Measurements from ENCODE around the gene LRIT1.

Gene LRIT1

DNA sequence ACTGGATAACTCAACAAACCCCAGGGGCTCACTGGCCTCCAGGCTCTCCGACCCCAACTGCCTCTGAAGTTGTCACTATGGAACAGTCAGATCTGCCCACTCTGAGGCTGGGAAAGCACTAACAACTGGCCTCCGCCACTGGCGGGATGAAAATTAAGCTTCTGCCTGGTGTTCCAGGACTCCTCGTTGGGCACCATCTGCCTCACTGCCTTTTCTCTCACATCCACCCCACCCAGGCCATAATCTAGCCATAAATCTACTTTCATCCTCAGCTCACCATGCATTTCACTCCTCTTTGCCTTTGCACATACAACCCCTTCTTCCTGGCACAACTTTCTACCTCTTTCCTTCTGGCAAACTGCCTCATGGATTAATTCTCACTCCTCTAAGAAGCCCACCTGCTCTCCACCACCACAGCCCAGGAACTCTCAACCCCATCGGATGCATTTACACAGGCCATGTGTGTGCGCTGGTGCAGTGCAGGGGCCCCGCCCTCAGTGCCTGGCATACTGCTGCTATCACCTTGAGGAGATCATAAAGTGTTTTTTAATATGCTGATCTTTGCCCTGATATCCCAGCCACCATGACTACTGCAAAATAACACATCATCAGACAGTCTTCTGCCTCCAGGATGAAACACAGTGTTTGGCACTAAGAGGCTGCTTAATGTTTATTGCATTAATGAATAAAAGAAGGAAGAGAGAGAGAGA lies 43.0 kb downstream of the LRIT1 start:
- Mint-ChIP-seq H3K4me3 (no peak overlapping the region), H3K4me1 (peaks cover 4 to 5% of the 10 kb centered on the region in 2 donors), H3K27ac (no peak overlapping the region), H3K36me3 (no peaks in the 10 kb centered on the region), H3K9me3 (no peaks in the 10 kb centered on the region), H3K27me3 (peaks cover 43 to 52% of the 10 kb centered on the region in 2 donors)
- ATAC-seq (replicated peaks) (no peak), DNase-seq (no peak)

DNA sequence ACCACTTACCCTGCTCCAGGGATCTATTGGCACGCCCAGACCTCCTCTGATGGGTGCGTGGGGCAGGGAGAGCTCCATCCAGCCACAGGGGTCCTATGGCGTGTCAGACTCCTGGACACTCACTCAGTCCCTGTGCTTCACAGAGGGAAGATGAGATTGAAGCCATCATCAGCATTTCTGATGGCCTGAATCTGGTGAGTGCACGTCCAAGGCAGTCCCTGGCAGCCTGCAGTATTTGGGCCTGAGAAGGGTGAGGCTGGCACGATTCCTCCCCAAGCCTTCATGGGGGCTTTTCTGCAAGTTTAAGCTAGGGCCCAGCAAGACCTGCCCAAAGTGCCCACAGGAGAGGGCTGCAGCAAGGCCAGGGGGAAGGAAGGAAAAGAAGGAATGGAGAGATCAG lies 43.7 kb downstream of the LRIT1 start:
- no peak overlapping the region for H3K4me3 Mint-ChIP-seq
- H3K4me1 Mint-ChIP-seq, result peaks cover 4 to 5% of the 10 kb centered on the region in 2 donors
- H3K9me3 Mint-ChIP-seq, result no peaks in the 10 kb centered on the region
- H3K27ac Mint-ChIP-seq, result no peak overlapping the region
- DNase-seq, result no peak
- no peak for ATAC-seq (replicated peaks)
- peaks cover 46 to 59% of the 10 kb centered on the region in 2 donors for H3K27me3 Mint-ChIP-seq
- no peaks in the 10 kb centered on the region for H3K36me3 Mint-ChIP-seq

DNA sequence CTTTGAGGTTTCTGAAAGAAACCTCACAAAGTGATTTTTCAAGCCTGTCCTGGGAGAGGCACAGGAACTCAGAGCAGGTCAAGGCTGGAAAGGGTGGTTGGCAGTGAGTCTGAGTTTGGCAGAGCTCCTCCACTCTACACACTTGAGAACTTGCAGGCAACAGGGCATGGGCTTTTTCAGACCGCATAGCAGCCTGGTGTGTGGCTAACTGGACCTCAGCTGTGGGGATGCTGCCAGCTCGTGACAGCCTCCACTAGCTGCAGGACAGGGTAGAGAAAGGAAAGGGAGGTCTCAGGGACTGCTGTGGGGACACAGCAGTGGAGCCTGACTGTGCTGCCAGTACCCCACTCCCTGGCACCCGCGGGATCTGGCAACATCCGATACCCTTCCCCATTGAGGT lies 44.4 kb downstream of the LRIT1 start:
- Mint-ChIP-seq H3K36me3 (no peaks in the 10 kb centered on the region), H3K4me1 (peaks cover 4 to 5% of the 10 kb centered on the region in 2 donors), H3K27ac (no peak overlapping the region), H3K27me3 (peaks cover 52 to 66% of the 10 kb centered on the region in 2 donors), H3K4me3 (no peak overlapping the region), H3K9me3 (no peaks in the 10 kb centered on the region)
- no peak for DNase-seq
- no peak for ATAC-seq (replicated peaks)

DNA sequence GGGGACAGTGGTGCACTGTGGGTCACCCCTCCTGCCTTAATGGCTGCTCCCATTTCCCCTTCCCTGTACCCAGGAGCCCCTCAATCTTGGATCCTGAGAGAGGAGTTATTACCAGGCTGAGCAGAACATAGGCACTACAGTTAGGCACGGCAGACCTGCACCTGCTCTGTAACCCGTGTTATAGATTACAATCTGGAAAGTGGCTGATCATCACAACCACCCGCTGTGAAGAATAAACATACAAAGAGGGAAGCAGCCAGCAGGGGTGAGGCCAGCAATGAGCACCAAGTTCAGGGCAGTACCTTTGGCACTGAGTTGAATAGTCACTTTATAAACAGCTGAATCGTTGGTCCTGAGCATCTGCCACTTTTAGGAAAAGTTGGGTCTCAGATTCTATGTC lies 45.3 kb downstream of the LRIT1 start:
- no peak for DNase-seq
- H3K36me3 Mint-ChIP-seq, result no peaks in the 10 kb centered on the region
- H3K27ac Mint-ChIP-seq, result no peak overlapping the region
- H3K27me3 Mint-ChIP-seq, result peaks cover 57 to 73% of the 10 kb centered on the region in 2 donors
- H3K4me3 Mint-ChIP-seq, result no peak overlapping the region
- peak in 1 of 2 donors; percentile 17 for ATAC-seq (replicated peaks)
- no peaks in the 10 kb centered on the region for H3K9me3 Mint-ChIP-seq
- H3K4me1 Mint-ChIP-seq, result peaks cover 4 to 5% of the 10 kb centered on the region in 2 donors

DNA sequence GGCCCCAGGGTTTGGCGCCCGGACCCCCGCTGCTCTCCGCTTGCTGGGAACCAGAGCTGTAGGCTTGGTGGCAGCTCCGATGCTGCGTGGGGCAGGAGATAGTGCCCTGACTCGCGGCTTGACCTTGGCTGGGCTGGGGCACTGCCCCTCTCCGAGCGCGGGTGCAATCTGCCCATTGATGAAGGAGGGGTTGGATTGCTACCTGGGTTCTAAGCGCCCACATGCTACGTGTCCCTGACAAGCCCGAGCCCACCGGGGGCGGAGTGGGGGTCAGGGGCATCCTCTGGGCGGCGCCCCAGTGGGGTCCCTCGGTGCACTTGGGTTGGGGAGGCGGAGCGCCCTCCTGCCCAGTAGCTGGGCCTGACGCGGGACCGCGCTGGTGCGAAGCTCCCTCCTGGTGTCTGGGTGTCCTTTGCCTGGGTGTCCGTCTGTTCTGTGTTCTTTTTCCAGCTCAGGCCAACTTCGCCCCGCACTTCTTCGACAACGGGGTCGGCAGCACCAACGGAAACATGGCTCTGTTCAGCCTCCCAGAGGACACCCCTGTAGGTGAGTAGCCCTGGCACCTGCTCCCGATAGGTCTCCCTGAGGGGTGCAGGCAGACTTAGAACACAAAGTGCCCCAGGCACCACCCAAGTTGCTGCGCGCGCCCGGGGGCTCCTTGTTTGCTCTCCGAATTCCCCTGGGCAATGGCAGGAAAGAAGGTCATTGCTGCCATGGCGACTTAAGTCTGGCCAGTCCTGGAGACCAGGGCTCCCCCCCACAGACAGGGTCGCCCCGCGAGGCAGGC lies 46.1 kb downstream of the LRIT1 start:
- no peak overlapping the region for H3K27ac Mint-ChIP-seq
- H3K9me3 Mint-ChIP-seq, result no peaks in the 10 kb centered on the region
- H3K36me3 Mint-ChIP-seq, result no peaks in the 10 kb centered on the region
- H3K4me3 Mint-ChIP-seq, result peak overlapping the region; percentile 74 to 75
- peaks cover 55 to 71% of the 10 kb centered on the region in 2 donors for H3K27me3 Mint-ChIP-seq
- DNase-seq, result no peak
- peaks cover 4 to 5% of the 10 kb centered on the region in 2 donors for H3K4me1 Mint-ChIP-seq
- ATAC-seq (replicated peaks), result peak in 1 of 2 donors; percentile 7

DNA sequence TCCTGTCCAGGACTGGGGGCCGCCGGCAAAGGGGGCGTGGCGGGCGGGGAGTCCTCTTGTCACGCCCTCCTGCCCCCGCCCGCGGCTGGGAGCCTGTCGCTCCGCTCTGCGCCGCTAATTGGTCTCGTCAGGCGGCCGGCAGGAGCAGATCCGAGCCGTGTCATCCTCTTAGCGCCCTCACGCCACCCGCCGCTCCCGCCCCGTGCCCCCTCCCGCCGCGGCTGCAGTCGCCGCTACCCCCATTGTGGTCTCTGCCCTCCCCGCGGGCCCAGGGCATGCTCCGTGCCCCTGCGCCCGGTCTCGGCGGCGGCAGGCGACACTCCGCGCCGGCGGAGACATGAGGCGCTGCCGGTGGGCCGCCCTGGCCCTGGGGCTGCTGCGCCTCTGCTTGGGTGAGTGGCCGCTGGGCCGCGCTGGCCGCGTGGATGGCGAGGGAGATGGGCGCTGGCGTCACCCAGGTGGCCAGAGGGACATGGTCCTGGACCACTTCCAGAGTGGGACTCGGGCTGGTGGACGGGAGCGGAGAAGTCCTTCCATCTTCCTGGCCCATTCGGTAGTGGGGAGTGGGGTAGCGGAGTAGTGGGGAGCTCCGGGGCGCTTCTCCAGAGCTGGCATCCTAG lies 46.8 kb downstream of the LRIT1 start, which contains the start of gene CDHR1:
Gene CDHR1 (plus strand): TSS at position 114 of the 620 bp plus-strand sequence. CDS start 224 bp downstream, at position 338.
- H3K27me3 Mint-ChIP-seq, result peaks cover 53 to 70% of the 10 kb centered on the region in 2 donors
- peak; percentile 79 to 81 for ATAC-seq (replicated peaks)
- peaks cover 4 to 5% of the 10 kb centered on the region in 2 donors for H3K4me1 Mint-ChIP-seq
- peak within 1 kb of the TSS; percentile 74 to 75 for H3K4me3 Mint-ChIP-seq
- no peak within 1 kb of the TSS for H3K27ac Mint-ChIP-seq
- DNase-seq, result no peak
- no peaks in the 10 kb centered on the region for H3K9me3 Mint-ChIP-seq
- H3K36me3 Mint-ChIP-seq, result no peaks in the 10 kb centered on the region

DNA sequence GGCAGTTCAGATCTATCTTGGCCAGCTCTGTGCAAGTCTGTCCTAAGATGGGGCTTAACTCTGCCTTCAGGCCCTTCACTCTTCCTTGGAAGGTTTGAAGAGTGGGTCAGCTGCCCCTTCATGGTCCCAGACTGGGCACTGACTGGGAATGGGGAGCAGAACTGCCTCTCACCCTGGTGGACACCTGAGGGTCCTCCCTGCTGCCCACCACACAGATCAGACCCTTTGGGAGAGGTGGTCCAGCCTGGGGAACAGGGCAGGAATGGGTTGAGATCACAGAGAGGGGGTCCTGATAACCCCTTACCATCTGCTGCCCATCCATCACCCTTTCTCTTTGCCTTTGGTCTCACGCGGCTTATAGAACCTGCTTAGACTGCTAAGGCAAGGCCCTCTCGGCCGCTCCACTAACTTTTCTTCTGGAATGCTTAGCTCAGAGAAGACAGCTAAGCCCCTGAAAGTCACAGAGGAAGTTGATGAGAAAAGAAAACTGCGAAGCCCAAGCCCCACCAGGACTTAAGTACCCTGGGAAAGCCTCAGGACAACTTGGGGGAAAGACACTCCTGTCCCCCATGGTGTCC lies 47.4 kb downstream of the LRIT1 start:
- Mint-ChIP-seq H3K36me3 (no peaks in the 10 kb centered on the region), H3K4me3 (peak overlapping the region in 1 of 2 donors; percentile 74), H3K9me3 (no peaks in the 10 kb centered on the region), H3K4me1 (peaks cover 4 to 5% of the 10 kb centered on the region in 2 donors), H3K27me3 (peaks cover 53 to 70% of the 10 kb centered on the region in 2 donors), H3K27ac (no peak overlapping the region)
- DNase-seq (no peak), ATAC-seq (replicated peaks) (peak in 1 of 2 donors; percentile 18)

DNA sequence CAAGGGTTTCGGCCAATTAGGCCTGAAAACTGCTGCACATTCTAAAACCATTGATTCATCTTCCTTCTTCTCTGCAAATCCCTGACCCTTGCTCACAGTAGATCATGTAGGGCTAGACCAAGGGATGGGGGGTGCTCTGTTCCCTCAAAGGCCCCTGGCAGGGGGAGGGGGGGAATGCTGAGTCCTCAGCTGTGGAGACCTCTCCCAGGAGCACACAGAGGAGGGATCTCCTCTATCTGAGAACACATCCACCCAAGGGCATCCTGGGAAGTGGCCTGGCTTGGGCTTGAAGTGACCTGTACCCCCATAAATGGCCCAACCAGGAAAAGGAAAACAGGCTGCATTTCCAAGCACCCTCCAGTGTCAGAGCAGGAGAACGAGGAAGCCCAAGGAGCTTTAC lies 48.0 kb downstream of the LRIT1 start:
- Mint-ChIP-seq H3K4me1 (peaks cover 4 to 5% of the 10 kb centered on the region in 2 donors), H3K4me3 (no peak overlapping the region), H3K9me3 (no peaks in the 10 kb centered on the region), H3K36me3 (no peaks in the 10 kb centered on the region), H3K27me3 (peaks cover 48 to 66% of the 10 kb centered on the region in 2 donors), H3K27ac (no peak overlapping the region)
- DNase-seq (no peak), ATAC-seq (replicated peaks) (no peak)

DNA sequence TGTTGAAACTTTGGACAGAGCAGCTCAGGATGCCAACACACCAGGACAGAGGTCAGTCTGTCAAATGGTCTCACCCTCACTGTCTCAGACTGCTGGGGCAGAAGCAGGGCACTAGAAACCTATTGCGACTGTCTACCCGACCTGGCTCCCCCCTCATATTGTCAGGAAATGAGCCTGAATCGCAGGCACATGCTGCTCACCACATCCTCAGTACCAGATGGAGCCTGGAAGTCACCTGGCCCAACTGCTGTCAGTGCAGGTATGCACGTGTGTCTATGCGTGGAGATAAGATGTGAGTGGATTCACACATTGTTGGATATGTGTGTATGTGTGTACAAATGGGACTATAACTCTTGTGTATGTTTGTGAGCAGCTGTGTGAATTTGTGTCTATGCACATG lies 50.2 kb downstream of the LRIT1 start:
- peaks cover 4 to 5% of the 10 kb centered on the region in 2 donors for H3K4me1 Mint-ChIP-seq
- ATAC-seq (replicated peaks), result no peak
- no peaks in the 10 kb centered on the region for H3K36me3 Mint-ChIP-seq
- peaks cover 30 to 46% of the 10 kb centered on the region in 2 donors for H3K27me3 Mint-ChIP-seq
- no peak overlapping the region for H3K4me3 Mint-ChIP-seq
- H3K27ac Mint-ChIP-seq, result no peak overlapping the region
- DNase-seq, result no peak
- H3K9me3 Mint-ChIP-seq, result no peaks in the 10 kb centered on the region

DNA sequence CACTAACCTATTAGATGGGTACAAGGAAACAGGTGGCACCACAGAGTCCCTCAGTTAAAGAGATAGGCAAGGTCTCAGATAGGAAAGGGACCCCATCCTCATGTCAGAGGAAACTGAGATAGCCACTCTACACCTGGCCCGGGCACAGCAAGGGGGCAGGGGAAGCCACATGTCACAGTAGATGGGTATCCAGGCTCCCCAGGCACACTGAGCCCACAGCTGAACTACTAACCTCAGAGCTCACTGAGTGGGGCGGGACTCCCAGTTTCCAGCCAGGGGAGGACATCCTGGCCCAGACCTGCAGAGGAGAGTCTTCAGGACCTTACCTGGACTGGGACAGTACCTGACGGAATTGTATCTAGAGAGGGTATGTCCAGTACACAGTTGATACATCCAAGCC lies 50.7 kb downstream of the LRIT1 start:
- Mint-ChIP-seq H3K9me3 (no peaks in the 10 kb centered on the region), H3K4me1 (peaks cover 4 to 5% of the 10 kb centered on the region in 2 donors), H3K27ac (no peak overlapping the region), H3K36me3 (no peaks in the 10 kb centered on the region), H3K4me3 (no peak overlapping the region), H3K27me3 (peaks cover 25 to 41% of the 10 kb centered on the region in 2 donors)
- ATAC-seq (replicated peaks) (no peak), DNase-seq (no peak)

DNA sequence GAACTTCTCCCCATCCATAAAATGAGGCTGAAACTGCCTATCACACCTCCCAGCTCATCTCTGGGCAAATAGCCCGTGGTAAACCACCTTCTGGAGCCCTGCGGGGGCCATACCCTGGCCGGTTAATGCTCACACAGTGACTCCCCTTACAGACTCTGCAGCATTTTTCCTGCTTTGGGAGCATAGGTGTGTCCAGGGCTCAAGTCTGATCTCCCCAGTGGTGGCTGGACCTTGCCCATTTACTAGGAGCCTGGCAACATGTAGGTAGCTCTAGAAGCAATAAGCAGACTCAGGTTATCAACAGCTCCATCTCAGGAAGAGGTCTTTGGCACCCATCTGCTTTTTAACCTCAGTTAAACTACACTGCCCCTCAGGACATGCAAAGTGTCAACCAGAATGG lies 52.5 kb downstream of the LRIT1 start:
- no peak for DNase-seq
- Mint-ChIP-seq H3K4me3 (no peak overlapping the region), H3K36me3 (no peaks in the 10 kb centered on the region), H3K27me3 (peaks cover 18 to 42% of the 10 kb centered on the region in 2 donors), H3K4me1 (peaks cover 3 to 6% of the 10 kb centered on the region in 2 donors), H3K9me3 (no peaks in the 10 kb centered on the region), H3K27ac (no peak overlapping the region)
- no peak for ATAC-seq (replicated peaks)

DNA sequence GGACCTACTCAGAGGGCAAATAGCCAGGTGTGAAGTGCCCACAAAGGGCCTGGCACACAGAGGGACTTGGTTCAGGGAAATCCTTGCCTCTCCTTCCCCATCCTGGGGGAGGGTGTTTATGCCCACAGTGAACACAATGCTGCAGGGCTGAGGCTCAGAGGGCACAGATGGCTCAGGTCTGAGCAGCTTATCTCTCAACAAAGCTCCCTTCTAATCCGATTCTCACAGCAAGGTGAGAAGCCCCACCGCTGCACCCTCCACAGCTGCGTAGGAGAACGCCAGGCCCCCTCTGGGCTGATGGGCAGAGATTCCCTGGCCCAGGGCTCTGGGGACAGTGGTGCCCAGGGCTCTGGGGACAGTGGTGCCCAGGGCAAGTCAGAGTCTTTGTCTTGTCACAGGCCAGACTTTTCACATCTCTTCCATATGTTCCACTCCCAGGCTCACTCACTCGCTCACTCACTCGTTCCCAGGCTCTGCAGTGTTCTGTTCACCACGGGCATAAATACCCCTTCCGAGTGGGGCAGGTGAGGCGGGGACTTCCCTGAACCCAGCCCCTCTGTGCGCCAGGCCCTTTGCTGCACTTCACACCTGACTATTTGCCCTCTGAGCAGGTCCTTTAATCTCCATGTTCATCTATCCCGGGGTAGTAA lies 55.7 kb downstream of the LRIT1 start:
- DNase-seq (no peak), ATAC-seq (replicated peaks) (no peak)
- Mint-ChIP-seq H3K27ac (no peak overlapping the region), H3K4me3 (no peak overlapping the region), H3K27me3 (peaks cover 4 to 20% of the 10 kb centered on the region in 2 donors), H3K9me3 (no peaks in the 10 kb centered on the region), H3K4me1 (peaks cover 3 to 6% of the 10 kb centered on the region in 2 donors), H3K36me3 (no peaks in the 10 kb centered on the region)

DNA sequence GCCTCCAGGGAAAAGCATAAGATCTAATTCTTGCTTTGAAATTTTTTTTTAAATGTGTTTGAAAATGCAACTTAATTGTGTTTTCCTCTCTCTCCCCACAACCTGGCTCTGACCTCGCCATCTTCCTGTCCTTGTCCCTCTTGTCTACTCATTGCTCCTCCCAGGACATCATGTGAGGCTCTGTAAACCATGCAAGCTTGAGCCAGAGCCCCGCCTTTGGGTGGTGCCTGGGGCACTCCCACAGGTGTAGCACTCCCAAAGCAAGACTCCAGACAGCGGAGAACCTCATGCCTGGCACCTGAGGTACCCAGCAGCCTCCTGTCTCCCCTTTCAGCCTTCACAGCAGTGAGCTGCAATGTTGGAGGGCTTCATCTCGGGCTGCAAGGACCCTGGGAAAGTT lies 56.8 kb downstream of the LRIT1 start:
- no peak overlapping the region for H3K4me3 Mint-ChIP-seq
- no peak overlapping the region for H3K27ac Mint-ChIP-seq
- peaks cover 4 to 14% of the 10 kb centered on the region in 2 donors for H3K27me3 Mint-ChIP-seq
- no peaks in the 10 kb centered on the region for H3K36me3 Mint-ChIP-seq
- no peaks in the 10 kb centered on the region for H3K9me3 Mint-ChIP-seq
- peaks cover 3 to 6% of the 10 kb centered on the region in 2 donors for H3K4me1 Mint-ChIP-seq
- DNase-seq, result no peak
- ATAC-seq (replicated peaks), result peak in 1 of 2 donors; percentile 36

DNA sequence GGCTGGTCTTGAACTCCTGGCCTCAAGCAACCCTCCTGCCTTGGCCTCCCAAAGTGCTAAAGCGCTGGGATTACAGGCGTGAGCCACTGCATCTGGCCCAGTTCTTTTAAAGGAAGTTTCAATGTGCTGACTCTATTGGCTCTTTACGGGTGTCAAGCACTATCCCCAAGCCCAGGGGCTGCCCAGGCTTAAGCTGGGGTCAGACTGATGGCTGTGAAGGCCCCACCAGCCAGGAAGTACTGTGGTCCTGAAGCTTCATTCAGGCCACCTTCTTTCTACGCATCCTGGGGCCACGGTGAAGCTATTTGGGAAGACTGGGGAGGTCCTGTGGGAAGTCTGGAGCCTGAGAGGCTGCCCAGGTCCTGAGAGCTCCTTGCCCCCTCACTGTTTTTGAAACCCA lies 59.7 kb downstream of the LRIT1 start:
- Mint-ChIP-seq H3K9me3 (no peaks in the 10 kb centered on the region), H3K4me3 (no peak overlapping the region), H3K27me3 (peaks cover 4 to 14% of the 10 kb centered on the region in 2 donors), H3K27ac (no peak overlapping the region), H3K4me1 (peaks cover 9% of the 10 kb centered on the region in 2 donors), H3K36me3 (no peaks in the 10 kb centered on the region)
- ATAC-seq (replicated peaks) (no peak), DNase-seq (no peak)

All from stimulated activated naive B cell treated with anti-CD40 and anti-IgM and Interleukin-4, amounts not matched to agents 10 μg/mL and 1 μg/mL and 100 μg/mL, for 72 hours (primary cell).